GM13976 (cell line): Measurements from ENCODE around the gene ADSS1.

Experiments used
- DNase-seq: peaks from one replicate; pipeline ENCODE4 v3.0.0; 2012; ENCODE audit warnings: low spot score
- CTCF ChIP-seq: IDR thresholded peaks from 2 replicates; pipeline ENCODE4 v1.5.1; 2012; ENCODE audit warnings: borderline replicate concordance, mild to moderate bottlenecking; ENCODE audit not compliant: insufficient read depth; ENCODE audit errors: extremely low read depth, missing control alignments, control extremely low read depth
- in situ Hi-C: fragments of 300-500 bp; cut with MboI; formaldehyde crosslinking; loops from one replicate; pipeline ENCODE4 v1.12.0; 2022; ENCODE audit warnings: low sequenced_read_pairs, mixed read lengths, inconsistent platforms; ENCODE audit not compliant: unreplicated experiment

ADSS1 gene

DNA sequence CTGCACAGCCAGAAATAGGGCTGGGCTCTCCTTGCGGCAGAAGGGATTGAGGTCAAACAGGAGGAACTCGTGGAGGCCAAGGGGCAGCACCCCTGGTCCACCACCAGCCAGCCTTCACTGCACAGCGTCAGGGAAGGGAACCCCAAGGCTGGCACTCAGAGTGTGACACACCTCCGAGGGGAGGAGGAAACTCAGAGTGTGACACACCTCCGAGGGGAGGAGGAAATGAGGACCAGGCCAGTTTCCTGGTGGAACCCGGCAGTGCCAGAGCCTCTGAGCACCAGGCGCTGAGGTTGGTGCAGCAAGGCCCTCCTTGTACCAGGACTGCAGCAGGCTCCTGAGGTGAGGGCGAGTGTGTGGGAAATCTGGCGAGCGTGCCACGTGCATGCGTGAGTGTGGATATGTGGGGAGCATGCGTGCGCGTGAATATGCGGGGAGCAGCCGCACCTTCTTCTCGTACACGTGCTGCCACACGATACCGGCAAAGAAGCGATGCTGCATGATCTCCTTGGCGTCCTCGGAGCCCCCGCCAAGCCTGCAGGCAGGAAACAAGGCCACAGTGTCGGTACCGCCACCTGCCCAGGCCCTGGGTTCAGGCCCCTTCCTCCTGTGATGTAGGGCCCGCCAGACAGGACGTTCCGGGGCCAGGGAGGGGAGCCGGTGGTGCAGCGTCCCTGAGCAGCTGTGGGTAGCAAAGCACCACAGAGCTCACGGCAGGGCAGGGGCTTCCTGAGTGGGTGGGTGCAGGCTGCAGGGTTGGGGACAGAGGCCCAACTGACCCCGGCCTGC lies 48.1 kb downstream of the ADSS1 start:
- no peak for TF ChIP-seq CTCF
- in situ Hi-C loops: loop anchor here (5.0 kb wide), 1 partner anchor 55 kb away; no protein-coding TSS in a partner anchor

GRCh38 chr14:104772707-104773504 lies 48.9 kb downstream of the ADSS1 start:
- no peak for DNase-seq
- in situ Hi-C loops: loop anchor here (5.0 kb wide), 1 partner anchor 54 kb away; no protein-coding TSS in a partner anchor
- TF ChIP-seq CTCF: no peak

More for the DNA sequence above, 48.1 kb downstream of the ADSS1 start:
- no peak for DNase-seq

DNA sequence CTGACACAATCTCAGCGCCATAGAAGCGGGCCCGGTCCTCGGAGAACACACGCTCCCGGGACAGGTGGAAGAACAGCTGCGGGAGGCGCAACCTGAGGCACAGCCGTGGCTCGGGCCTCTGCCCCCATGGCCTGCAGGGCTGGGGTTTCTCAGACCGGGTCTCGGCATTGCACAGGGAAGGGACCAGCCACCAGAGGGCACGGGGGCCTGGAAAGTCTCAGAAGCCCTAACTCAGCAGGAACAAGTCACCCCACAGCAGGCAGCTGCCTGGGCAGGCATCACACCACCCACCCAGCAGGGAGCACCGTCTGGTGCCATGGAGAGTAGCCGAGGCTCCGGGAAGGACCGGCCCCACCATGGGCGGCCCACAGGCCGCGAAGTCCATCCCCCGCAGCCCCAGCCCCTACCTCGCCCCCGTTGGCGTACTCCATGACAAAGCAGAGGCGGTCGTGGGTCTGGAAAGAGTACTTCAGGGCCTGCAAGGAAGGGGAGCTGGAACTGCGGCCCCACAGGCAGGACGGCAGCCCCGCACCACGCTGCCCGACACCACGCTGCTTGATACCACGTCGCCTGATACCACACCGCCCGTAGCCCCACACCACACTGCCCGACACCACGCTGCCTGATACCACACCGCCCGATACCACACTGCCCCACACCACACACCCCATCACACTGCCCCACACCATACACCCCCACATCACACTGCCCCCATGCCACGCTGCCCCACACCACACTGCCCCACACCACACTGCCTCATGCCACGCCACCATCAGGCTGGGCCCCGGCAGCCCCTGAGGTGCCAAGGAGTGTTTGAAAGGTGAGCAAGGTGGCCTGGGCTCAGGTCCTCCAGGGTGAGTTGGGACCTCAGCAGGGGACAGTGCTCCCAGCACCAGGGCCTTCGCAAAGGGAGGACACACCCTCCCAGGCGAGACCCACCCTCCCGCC lies 49.8 kb downstream of the ADSS1 start:
- in situ Hi-C loops: loop anchor here (5.0 kb wide), 1 partner anchor 54 kb away; no protein-coding TSS in a partner anchor
- TF ChIP-seq CTCF: no peak
- no peak for DNase-seq

GRCh38 chr14:104774453-104775072 lies 50.5 kb downstream of the ADSS1 start:
- no peak for TF ChIP-seq CTCF
- no peak for DNase-seq
- in situ Hi-C loops: loop anchor here (5.0 kb wide), 1 partner anchor 53 kb away; no protein-coding TSS in a partner anchor

- no peak for DNase-seq
- in situ Hi-C loops: no loop called here
- no peak for TF ChIP-seq CTCF
Measured at GRCh38 chr14:104775073-104775489, 51.1 kb downstream of the ADSS1 start.
